GM03348 (cell line): ENCODE data around the gene YTHDF1.
"Not testable (repeated sequence)": the region's sequence is repeated elsewhere in the genome, so short reads cannot be mapped to it uniquely, and the experiment has no call there.

Experiments used
- DNase-seq: peaks from one replicate; pipeline ENCODE4 v3.0.0; 2012; ENCODE audit warnings: low spot score

Gene YTHDF1

GRCh38 chr20:63227260-63227659, 11.3 kb upstream of the YTHDF1 start:
- DNase-seq = no peak

- no peak for DNase-seq
Observed at GRCh38 chr20:63226042-63226943, 10.4 kb upstream of the YTHDF1 start.

GRCh38 chr20:63225082-63225454, 9.1 kb upstream of the YTHDF1 start:
- no peak for DNase-seq

GRCh38 chr20:63224412-63225081, 8.6 kb upstream of the YTHDF1 start:
- no peak for DNase-seq

GRCh38 chr20:63223826-63224207, 7.9 kb upstream of the YTHDF1 start:
- DNase-seq = no peak

- peak; percentile 66 for DNase-seq
Observed at GRCh38 chr20:63223121-63223825, 7.3 kb upstream of the YTHDF1 start.

GRCh38 chr20:63222541-63222940, 6.6 kb upstream of the YTHDF1 start:
- no peak for DNase-seq

- DNase-seq = not testable (repeated sequence)
Observed at GRCh38 chr20:63221400-63222053, 5.6 kb upstream of the YTHDF1 start.

GRCh38 chr20:63220696-63221399, 4.9 kb upstream of the YTHDF1 start:
- DNase-seq = no peak

GRCh38 chr20:63219866-63220521, 4.1 kb upstream of the YTHDF1 start:
- DNase-seq = no peak

- no peak for DNase-seq
Observed at GRCh38 chr20:63219447-63219821, 3.5 kb upstream of the YTHDF1 start.

GRCh38 chr20:63218701-63219446, 2.9 kb upstream of the YTHDF1 start:
- DNase-seq = no peak

- no peak for DNase-seq
Observed at GRCh38 chr20:63217706-63218105, 1.8 kb upstream of the YTHDF1 start.

- no peak for DNase-seq
Observed at GRCh38 chr20:63216849-63217471, 1.0 kb upstream of the YTHDF1 start.

- DNase-seq = peak; percentile 82
Observed at GRCh38 chr20:63215101-63216040, 560 bp downstream of the YTHDF1 start.

GRCh38 chr20:63214514-63214913, 1.4 kb downstream of the YTHDF1 start:
- DNase-seq = no peak

- DNase-seq = no peak
Observed at GRCh38 chr20:63212792-63213191, 3.1 kb downstream of the YTHDF1 start.

GRCh38 chr20:63212393-63212730, 3.6 kb downstream of the YTHDF1 start:
- no peak for DNase-seq

GRCh38 chr20:63210011-63210605, 5.8 kb downstream of the YTHDF1 start:
- DNase-seq = no peak
